Fibroblast of skin of back (primary cell): ENCODE data around the gene HEPHL1.
A peak's percentile ranks its signal among the peaks of the same experiment; 100 is the strongest.

ENCODE experiments used
- DNase-seq: peaks from one replicate; pipeline ENCODE4 v3.0.0-alpha.2; 2013

Gene HEPHL1

GRCh38 chr11:94130298-94131046 is 109.3 kb downstream of the HEPHL1 start:
- peak; percentile 62 for DNase-seq

DNA sequence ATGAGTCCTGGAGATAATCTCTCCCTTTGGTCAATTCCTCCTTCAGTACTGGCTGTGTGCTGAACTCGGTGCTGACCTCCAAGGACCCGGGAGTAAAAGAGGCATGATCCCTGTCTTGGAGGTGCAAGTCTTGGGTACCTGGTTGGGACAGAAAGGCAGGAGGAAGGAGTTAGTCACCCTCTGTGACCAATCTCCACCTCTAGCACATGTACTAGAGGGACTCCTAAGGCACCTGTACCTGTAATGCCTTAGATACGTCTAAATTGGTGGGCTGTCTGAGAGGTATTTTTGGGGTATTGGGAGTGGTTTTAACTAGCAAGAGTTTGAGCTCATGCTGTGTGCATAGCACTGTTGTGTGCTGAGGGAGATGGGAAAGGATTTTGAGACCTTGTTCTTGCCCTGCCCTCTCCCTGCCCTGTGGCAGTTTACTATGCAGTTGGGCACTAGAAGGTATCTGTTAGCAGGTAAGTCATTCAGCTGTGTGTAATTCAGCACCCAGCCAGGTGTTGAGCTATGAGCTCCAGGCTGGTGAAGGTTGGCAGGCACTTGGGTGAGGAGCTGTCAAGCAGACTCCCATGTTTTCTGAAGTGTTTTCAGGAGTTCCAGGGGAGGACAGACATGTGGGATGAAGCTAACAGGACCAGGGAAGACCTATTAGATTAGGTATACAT is 110.0 kb downstream of the HEPHL1 start:
- no peak for DNase-seq

- peak; percentile 21 for DNase-seq
Measured at GRCh38 chr11:94131718-94132115, 110.6 kb downstream of the HEPHL1 start.

- DNase-seq = peak; percentile 89
Measured at GRCh38 chr11:94132152-94132558, 111.0 kb downstream of the HEPHL1 start.

GRCh38 chr11:94132823-94133408 is 111.8 kb downstream of the HEPHL1 start:
- no peak for DNase-seq

DNA sequence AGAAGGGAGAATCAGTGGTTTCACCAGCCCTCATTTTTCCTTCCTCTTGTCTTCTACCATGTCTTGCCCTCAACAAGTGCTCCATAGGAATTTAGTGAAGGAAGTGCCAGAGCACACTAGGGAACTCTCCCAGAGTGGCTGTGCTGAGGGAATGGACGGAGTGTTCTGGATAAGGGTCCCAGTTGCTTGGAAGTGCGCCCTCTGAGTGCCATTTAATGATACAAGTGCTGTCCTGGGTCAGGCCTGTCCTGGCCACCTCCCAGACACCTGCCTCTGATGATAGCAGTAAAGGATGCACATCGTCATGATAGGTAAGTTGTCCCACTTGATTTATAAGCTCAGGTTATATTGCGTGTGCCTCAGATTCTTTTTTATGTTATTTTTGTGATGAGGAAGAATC is 112.6 kb downstream of the HEPHL1 start:
- no peak for DNase-seq

- peak; percentile 95 for DNase-seq
Measured at GRCh38 chr11:94134651-94135512, 113.7 kb downstream of the HEPHL1 start.

DNA sequence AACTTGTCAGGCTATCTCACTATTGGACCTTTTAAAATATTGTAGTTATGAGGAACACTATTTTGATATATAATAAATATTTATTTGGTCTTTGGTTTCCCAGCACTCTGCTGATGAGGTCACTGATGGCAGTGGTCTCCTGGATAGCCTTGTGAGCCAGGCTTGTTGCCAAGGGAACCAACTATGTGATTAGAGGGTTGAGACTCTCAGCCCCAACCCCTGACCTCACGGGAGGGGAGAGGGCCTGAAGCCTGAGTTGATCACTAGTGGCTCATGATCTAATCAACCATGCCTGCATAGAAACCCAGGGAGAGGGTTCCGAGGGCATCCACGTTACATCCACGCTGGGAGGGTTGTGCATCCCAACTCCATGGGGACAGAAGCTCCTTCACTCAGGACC is 118.3 kb downstream of the HEPHL1 start:
- peak; percentile 19 for DNase-seq

DNA sequence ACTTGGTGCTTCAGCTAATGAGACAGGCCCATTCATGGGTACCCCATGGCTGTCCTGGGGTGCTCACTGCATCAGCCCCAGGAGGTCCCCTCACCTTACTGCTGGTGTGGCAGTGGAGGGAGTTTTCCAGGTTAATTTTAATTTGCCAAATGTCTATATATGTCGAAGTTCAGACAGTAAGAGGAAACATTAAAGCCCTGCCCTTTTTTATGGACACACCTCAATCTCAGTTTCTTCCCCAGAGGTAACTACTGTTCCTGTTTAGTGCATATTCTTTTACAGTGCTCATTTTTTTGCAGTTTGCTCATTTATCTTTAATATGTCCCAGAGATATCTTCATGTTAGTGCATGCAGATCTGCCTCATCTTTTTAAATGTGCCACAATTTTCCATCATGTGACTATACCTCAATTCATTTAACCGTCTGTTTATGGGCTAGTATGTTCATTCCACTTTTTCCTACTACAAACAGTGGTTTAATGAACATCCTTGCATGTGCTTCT is 119.1 kb downstream of the HEPHL1 start:
- no peak for DNase-seq

GRCh38 chr11:94141511-94142307 is 120.6 kb downstream of the HEPHL1 start:
- DNase-seq = no peak

- DNase-seq = no peak
Measured at GRCh38 chr11:94142308-94143281, 121.4 kb downstream of the HEPHL1 start.

DNA sequence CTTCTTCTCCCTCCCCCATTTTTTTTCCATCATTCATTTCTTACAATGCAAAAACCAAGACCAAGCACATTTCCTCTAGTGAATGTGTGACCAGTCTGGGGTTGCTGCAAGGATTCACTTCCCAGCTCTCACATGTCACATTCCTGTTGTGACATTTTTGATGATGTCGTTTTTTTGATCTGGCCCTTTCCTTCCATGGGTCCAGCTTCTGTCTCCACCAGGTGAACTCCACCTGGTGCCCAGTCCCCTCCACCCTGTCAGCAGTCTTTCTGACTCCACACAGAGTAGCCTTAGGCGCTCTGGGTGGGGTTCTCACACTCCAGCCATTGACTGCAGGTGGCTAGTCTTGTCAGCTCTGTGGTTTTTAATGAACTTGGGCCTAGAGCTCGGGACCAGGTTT is 123.1 kb downstream of the HEPHL1 start:
- no peak for DNase-seq

DNA sequence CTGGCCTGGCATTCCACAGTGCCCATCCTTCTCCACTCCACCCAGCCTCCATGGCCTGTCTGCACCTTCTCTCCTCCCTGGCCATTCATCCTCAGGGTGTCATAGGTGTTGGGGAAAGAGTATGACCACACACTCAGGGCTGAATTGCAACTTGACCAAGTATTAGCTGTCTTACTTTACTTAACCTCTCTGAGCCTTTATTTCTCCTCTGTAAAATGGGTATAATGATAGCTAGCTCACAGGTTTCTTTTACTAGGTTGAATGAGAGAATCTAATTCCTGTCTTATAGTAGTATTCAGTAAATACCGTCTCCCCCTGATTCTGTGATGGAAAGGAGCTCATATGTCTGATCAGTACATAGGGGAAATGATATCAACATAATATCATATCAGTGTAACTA is 123.5 kb downstream of the HEPHL1 start:
- no peak for DNase-seq

GRCh38 chr11:94145431-94145830 is 124.3 kb downstream of the HEPHL1 start:
- no peak for DNase-seq

- no peak for DNase-seq
Measured at GRCh38 chr11:94145916-94146315, 124.8 kb downstream of the HEPHL1 start.

DNA sequence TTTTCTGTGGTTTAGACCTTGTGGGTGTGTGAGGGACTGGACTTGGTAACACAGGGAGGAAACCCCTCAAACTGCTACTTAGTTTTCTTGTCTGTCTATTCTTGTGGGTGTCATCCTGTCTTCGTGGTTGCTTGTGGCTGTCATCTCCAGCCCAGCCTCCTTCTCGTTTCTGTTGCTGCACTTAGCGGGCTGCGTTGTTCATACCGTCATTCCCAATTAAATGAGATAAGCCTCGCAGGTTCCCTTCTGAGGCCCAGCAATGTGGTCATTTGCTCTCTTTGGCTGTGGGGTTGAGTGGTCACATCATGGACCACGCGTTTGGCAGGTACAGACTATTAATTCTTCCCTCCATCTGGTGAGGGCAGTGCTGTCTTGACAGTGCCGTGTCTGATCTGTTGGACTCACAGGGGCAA is 126.3 kb downstream of the HEPHL1 start:
- no peak for DNase-seq

DNA sequence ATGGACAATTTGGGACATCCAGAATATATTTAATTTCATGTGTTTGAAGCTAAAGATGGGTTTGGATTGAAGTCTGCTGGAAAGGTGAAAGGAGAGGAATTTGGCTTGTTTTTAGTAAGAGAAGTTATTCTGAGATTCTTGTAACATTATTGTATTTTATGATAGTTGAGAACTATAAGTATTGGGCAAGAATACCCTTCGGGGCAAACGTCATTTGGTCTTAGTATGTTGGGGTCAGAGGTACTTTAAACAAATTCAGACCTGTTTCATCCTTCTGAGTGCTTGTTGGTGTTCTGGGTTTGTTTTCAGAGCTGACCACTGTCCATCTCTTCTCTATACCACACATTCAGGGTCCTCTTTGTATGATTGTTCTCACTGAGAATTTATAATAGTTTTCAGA is 127.0 kb downstream of the HEPHL1 start:
- DNase-seq = no peak

GRCh38 chr11:94149431-94150017 is 128.4 kb downstream of the HEPHL1 start:
- DNase-seq = peak; percentile 77

GRCh38 chr11:94150056-94150455 is 128.9 kb downstream of the HEPHL1 start:
- no peak for DNase-seq
